Fibroblast of skin of abdomen (primary cell): Measurements from ENCODE around the gene AZGP1. TPM values are rescaled to one million over a fixed set of nuclear protein-coding genes. Genes with fewer than 3 reads are reported as not detected.
"Not testable (repeated sequence)": the region's sequence is repeated elsewhere in the genome, so short reads cannot be mapped to it uniquely, and the experiment has no call there.

ENCODE experiments used
- DNase-seq: peaks from one replicate; pipeline ENCODE4 v3.0.0-alpha.2; 2013
- polyA plus RNA-seq, 2 experiments: library from polyadenylated mRNA; unstranded; fragments of 120-200 nt; gene quantifications; one replicate each; pipeline ENCODE4 v1.2.1, GENCODE V29; 2013; ENCODE audit not compliant: insufficient read length in 2 of 2

Gene AZGP1
- polyA plus RNA-seq (2013, experiment 1 of 2; ENCODE audit: insufficient read length): not detected
- polyA plus RNA-seq (2013, experiment 2 of 2; ENCODE audit: insufficient read length): not detected

DNA sequence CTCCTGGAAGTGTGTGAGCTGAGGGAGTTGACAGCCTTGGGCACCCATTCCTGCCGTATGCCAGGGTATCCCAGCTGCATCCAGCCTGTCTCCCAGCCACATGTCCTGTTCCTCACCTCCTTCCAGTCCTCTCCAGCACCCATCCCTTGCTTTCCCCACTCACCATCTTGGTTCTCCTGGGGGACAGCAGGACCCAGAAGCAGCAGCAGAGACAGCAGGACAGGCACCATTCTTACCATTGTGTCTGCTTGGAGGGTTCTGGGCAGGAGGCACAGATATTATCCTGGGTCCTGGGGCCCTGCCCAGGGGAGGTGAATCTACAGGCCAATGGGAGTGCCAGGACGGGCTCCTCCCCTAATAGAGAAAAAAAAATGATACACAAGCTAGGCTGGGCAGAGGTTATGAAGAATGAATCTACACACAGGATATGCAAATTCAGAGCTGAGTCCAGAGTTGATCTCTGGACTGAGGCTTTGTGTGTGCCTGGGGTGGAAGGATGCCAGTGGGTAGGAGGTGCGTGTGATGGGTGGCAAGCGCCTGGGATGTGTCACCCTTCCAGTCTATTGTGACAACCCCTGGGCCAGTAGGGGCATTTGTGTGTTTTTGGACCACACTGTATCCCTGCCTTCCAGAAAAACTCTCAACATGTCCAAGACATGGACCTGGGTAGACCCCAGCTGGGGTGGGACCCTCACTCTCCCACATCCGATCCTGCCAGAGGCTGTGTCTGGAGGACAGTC lies at the start of gene AZGP1:
AZGP1 (minus strand) TSS at position 250 of the 740 bp plus-strand sequence; CDS start at position 239, 11 bp downstream.
- no peak for DNase-seq

DNA sequence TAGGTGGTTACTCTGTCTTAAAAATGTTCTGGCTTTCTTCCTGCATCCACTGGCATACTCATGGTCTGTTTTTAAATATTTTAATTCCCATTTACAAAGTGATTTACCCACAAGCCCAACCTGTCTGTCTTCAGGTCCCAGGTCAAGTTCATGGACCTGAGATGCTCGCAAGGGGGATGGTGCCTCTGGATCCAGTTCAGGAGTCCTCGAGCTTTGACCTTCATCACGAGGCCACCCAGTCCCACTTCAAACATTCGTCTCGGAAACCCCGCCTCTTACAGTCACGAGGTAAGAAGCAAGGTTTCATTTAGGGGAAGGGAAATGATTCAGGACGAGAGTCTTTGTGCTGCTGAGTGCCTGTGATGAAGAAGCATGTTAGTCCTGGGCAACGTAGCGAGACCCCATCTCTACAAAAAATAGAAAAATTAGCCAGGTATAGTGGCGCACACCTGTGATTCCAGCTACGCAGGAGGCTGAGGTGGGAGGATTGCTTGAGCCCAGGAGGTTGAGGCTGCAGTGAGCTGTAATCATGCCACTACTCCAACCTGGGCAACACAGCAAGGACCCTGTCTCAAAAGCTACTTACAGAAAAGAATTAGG lies 48.3 kb upstream of the AZGP1 start:
- no peak for DNase-seq

DNA sequence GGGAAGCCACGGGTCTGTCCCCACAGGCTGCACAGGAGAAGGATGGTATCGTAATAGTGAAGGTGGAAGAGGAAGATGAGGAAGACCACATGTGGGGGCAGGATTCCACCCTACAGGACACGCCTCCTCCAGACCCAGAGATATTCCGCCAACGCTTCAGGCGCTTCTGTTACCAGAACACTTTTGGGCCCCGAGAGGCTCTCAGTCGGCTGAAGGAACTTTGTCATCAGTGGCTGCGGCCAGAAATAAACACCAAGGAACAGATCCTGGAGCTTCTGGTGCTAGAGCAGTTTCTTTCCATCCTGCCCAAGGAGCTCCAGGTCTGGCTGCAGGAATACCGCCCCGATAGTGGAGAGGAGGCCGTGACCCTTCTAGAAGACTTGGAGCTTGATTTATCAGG lies 47.7 kb upstream of the AZGP1 start:
- no peak for DNase-seq

DNA sequence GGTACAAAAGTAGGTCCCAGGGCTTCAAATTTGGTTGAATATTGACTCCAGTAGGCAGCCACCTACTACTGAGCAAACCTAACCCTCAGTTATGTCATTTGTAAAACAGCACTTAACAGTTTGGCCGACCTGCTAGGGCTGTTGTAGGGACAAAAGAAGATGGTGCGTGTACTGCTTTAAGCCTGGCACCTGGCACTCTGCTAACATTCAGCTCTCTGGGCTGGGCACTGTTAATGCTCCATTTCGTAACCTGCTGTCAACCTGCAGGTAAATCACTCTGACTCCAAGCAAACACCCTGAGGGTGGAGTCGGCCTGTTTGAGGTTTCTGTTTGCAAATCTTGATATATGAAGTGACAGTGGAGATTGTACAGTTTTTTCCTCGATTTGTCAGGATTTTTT lies 46.8 kb upstream of the AZGP1 start:
- DNase-seq: no peak

DNA sequence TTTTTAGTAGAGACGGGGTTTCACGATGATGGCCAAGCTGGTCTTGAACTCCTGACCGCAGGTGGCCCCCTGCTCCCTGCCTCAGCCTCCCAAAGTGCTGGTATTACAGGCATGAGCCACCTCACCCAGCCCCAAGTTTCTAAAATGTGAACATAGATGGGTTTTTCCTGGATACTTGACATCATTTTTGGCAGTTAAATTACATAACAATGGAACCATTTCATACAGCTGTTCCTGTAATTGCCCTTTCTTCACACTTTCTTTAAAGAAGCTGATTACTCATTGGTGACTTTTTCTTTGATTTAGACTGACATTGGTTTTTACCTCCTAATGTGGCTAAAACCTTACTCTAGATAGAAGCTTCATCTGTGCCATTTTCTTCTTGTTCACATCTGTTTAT lies 45.5 kb upstream of the AZGP1 start:
- no peak for DNase-seq

DNA sequence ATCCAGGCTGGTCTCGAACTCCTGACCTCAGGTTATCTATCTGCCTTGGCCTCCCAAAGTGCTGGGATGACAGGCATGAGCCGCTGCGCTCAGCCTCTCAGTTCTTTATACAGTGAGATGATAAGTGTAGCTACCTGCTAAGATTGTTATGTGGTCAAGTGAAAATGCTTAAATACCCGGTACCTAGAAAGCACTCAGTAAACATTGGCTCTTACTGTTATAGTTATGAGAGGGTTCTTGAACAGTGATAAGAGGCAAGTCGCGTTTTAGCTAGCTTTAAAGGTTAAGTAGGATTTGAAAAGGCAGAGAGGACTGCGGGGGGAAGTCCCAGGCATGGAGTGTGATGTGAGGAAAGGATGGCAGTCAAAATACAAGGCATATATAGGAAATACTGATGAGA lies 44.1 kb upstream of the AZGP1 start:
- no peak for DNase-seq

DNA sequence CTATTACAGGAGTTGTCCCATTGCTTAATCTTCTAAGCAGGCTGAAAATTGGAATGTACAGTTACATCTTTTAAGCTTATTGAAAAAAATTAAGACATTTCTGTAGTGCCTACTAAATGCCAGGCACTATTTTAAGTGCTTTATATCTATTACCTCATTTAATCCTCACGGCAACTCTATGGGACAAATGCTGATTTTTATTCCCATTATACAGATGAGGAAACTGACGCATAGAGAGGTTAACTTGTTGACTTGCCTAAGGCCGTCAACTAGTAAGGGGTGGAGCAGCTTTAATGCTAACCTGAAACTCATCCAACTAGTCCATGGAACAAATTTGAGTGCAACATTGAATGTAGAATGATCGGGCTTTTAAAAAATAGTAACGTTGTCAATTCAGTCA lies 42.0 kb upstream of the AZGP1 start:
- no peak for DNase-seq

DNA sequence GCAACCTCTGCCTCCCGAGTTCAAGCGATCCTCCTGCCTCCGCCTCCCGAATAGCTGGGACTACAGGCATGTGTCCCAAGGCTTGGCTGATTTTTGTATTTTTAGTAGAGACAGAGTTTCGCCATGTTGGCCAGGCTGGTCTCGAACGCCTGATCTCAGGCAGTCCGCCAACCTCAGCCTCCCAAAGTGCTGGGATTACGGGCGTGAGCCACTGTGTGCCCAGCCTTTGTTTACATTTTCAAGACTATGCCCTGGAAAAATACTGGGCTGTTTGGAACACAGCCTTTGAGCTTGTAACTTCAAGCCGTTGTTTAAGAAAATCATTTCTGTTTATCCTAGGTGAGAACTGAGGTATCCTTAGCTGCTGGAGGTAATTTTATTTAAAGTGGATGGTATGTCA lies 41.5 kb upstream of the AZGP1 start:
- DNase-seq: no peak

DNA sequence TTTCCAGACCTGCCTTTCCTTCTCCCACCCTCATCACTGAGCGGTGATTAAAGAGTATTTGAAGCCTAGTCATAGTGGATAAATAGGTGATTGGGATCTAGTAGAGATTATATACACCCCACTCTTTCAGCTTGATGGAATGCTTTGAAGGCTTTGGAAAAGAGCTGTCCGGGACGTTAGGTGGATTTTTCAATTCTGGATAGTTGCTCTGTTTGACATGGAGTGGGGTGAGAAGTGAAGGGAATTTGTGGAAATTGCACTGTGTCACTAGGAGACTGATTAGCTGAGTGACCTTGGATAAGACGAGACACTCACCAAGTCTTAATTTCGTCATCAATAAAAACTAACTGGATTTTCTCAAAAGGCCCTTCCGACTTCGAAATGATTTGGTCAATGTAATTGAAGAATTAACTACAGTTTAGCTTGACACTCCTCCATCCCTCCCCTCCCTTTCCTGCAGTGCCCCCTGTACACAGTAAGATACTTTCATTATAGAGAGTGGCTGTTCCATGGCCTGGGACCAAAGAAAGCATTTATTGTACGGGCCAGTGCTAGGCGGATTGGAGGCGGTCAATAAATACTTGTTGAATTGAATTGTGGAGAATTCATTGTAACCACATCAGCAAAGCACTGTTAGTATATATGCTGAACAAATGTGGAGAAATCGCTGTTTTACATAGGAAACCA lies 40.5 kb upstream of the AZGP1 start:
- no peak for DNase-seq

DNA sequence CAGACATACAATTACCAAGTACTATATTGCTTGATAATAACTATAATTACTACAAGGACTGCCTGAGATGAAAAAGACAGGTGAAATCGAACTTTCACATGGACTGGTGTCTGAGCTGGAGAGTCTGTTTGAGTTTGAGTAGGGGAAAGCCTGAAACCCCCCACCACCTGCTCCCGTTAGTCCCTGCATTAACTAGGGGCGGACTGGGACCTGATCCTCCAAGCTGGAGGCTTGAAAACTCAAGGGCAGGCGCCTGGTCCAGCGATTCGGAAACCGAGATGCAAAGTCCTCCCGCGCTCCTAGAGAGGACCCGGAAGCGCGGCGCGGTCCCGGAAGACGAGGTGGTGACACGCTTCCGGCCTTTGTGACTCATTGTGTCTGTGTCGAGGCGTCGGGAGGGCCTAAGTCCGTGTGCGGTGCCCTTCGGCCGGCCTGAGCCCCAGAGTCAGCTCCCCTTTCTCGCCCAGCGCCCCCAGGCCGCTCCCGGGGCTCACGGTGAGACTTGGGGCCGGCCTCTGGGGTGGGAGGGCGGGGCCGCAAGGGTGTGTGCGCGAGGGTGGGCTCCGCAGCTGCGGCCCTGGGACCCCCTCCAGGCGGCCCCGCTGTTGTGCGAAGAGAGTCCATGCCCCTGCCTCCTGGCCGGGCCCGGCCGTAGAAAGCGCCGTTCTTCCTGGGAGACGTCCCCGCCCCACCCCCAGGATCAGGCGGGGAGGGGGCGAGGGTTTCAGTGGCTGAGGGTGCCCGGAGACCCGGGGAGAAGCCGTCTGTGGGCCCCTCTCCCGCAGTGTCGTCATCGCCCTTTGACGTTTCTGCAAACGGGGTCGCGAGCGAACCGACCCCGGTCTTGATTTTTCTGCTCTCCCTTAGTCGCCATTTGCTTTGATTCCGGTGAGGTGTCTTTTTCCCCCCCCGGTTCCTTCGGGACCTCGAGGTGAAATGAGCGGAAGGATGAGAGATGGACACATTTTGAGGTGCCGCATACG lies 39.7 kb upstream of the AZGP1 start, which contains the start of gene ZKSCAN1:
ZKSCAN1 (plus strand) TSS at position 365 of the 983 bp plus-strand sequence. CDS start 7,911 bp downstream, outside the sequence.
- DNase-seq: peak; percentile 94

DNA sequence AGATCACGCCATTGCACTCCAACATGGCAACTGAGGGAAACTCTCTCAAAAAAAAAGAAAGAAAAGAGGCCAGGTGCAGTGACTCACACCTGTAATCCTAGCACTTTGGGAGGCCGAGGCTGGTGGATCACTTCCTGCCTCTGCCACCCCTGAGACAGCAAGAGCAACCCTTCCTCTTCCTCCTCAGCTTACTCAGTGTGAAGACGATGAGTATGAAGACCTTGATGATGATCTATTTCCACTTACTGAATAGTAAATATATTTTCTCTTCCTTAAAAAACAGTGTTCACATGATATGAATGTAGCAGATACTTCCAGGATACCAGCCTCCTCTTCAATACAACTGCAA lies 37.5 kb upstream of the AZGP1 start:
- DNase-seq: no peak

DNA sequence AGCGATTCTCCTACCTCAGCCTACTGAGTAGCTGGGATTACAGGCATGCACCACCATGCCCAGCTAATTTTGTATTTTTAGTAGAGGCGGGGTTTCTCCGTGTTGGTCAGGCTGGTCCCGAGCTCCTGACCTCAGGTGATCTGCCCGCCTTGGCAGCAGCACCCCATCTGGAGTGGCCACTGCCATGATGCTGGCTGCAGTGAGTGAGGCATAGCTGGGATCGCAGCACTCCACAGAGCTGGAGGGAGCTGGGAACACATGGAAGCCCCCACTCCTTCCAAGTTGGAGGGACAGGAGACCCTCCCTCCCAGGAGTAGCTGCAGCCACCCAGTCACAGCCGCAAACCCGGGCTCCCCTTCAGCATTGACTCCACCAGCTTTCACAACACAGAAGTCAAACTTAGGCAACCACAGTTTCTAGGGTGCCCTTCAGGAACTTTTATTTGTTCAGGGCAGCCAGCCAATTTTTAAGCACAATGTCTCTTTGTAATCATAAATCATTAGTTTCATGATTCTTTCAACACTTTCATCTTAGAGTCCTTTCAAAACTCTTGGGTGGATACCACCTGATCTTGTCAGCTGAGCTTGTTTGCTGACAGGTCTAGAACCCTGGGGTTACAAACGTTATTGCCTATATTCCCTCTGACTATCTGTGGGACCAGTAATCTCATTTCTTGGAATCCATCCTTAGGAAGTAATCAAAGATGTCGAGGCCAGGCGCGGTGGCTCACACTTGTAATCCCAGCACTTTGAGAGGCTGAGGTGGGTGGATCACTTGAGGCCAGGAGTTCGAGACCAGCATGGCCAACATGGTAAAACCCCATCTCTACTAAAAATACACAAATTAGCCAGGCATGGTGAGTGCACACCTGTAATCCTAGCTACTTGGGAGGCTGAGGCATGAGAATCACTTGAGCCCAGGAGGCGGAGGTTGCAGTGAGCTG lies 36.8 kb upstream of the AZGP1 start:
- not testable (repeated sequence) for DNase-seq

DNA sequence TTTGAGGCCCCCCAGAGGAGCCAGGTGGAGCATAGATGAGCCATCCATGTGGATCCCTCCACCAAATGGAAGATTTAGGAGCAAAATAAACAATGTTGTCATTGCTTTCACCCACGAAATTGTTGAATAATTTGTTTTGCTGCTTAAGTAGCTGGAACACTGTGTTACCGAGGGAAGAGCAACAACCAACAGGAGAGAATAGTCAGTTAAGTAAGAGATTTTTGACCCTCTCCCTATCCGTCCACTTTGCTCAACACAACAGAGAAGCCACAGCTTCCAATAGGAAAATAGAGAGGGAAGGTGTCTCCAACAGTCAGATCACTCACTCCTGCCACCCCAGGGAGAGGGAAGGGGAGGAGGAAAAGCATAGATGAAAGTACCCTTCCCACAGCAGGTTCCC lies 35.7 kb upstream of the AZGP1 start:
- no peak for DNase-seq

DNA sequence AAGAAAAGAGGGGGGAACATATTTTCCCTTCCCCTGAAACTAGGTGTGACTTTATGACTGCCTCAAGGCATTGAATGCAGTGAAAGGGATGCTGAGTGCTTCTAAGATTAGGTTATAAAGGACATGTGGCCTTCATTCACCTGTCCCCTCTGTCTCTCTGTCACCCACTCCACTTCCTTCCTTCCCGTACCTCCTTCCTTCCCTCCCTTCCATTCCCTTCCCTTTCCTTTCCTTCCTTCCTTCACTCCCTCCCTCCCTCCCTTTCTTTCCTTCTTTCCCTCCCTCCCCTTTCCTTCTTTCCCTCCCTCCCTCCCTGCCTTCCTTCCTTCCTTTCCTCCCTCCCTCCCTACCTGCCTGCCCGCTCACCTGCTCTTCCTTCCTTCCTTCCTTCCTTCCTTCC lies 35.1 kb upstream of the AZGP1 start:
- no peak for DNase-seq

DNA sequence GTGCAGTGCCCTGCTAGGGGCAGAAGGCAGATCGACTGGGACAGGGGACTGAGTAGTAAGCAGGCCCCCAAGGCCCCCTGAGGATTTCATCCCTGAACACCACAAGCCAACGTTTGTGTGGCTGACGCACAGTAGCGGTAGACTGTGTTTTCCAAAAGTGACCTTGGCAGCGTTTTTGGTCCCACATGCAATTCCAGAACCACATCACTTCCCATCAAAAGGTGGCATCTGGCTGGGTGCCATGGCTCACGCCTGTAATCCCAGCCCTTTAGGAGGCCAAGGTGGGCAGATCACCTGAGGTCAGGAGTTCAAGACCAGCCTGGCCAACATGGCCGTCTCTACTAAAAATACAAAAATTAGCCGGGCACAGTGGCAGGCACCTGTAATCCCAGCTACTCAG lies 34.1 kb upstream of the AZGP1 start:
- not testable (repeated sequence) for DNase-seq

DNA sequence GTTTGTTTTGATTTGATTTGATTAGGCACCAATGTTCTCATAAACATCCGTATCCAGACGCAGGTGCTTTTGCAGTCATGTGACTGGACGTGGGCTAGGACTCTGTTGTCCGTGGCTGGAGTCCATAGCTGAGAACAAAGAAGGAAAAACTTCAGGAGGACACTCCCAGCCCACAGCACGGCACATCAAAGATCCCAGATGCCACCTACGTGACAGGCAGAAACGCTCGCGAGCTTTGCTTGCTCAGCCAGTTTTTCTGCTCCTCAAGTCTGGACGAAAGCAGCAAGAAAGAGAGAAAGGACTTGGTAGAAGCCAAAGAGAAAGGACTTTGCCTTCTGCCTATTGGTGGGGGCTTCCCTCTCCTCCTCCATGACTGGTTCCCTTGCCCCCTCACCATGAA lies 32.7 kb upstream of the AZGP1 start:
- no peak for DNase-seq

DNA sequence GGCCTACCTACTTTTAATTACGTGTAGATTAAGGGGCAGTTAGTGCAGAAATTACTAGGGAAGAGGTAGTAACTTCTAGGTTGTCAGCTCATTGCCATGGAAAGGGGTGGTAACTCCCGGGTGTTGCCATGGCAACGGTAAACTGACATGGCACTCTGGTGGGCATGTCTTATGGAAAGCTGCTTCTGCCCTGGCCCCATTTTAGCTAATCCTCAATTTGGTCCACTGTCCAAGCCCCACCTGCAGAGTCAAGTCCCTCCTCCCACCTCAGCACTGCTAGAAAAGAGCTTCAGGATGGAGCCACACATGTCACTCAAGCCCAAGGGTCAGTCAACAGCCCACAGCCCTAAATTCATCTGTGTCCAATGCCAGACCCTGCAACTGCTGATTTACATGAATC lies 32.1 kb upstream of the AZGP1 start:
- DNase-seq: no peak

DNA sequence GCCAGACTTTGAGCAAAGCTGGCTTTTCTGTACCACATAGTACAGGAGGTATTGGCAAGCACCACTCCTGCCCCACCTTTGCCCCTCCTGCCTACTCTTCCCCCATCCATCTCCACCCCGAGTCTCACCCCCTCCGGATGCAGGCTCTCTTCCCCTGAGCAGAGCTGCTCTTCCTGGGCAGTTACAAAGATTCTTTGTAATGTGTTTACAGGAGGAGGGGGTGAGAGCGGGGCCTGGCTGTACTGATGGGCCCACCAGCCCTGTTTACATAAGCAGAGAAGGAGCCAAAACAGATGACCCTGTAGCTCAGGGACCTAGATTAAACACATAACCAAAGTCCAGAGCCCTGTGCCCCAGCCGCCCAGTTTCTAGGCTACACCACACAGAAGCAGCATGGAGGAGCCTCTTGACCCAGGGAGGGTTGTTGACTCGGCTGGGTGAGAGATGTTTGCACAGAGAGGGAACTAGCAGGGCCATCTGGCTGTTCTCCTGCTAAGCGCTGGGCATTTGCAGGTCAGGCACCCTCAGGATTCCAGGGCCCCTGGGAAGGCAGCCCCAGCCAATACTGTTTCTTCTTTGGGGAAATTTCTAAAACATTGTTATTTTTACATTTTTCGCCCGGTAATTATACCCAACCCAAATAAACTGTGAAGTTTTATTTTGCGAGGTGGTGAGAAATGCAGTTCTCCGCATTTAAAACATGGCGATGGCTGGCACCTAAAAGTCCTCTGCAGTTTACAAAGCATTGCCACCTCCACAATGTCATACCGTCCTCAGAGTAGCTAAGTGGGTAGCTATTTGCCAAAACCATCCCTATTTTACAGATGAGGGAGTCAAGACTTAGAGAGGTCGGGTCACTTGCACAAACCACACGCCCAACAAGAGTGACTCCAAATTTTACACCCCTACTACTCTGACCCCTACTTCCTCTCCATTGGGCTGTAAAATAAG lies 28.2 kb upstream of the AZGP1 start:
- DNase-seq: no peak

DNA sequence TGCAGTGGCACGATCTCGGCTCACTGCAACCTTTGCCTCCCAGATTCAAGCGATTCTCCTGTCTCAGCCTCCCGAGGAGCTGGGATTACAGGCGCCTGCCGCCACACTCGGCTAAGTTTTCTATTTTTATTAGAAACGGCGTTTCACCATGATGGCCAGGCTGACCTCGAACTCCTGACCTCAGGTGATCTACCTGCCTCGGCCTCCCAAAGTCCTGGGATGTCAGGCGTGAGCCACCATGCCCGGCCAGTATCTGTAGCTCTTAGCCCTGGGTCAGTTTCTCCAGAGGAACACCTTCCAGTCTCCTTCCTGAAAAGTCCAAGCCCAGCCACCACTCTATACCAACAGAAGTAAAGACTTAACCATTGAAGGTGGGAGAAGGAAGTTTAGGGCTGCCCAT lies 24.4 kb upstream of the AZGP1 start:
- no peak for DNase-seq

DNA sequence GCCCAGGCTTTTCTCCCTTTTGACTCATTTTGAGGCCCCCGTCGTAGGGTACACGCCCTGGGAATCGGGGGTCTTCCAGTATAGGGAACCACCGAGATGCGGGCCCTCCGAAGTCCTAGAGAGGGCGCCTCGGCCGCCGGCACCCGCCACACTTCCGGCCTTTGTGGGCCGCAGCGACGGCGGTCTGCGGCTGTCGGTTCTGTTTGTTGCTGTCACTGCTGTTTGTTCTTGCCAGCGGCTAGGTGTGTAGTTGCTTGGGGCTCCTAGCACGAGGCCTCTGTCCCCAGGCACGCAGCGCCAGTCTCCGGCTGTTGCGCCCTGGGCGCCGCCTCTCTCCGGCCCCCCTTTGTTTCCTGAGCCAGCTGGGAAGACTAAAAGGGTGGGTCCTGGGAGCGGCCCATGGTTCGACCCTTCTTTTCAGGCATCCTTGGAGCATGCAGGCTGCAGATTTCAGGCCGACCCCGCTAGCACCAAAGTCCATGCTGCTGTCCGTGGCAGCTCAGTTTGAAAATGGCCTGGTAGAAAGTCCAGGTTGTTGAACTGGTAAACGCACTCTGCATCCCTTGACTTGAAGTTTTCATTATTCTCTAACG lies 21.8 kb upstream of the AZGP1 start:
- DNase-seq: peak; percentile 37
